K562 (cell line): ENCODE measurements around the gene AIFM3. TPM values are rescaled to one million over a fixed set of nuclear protein-coding genes. Genes with fewer than 3 reads are reported as not detected.
A peak's percentile ranks its signal among the peaks of the same experiment; 100 is the strongest.

Source experiments
- BCOR ChIP-seq: fragments of 450-650 bp; IDR thresholded peaks from 2 replicates; pipeline ENCODE4 v1.6.1; 2016
- CBFA2T3 ChIP-seq: fragments of 450-650 bp; IDR thresholded peaks from 2 replicates; pipeline ENCODE4 v1.6.1; 2017
- CBFB ChIP-seq: sonication (generic); formaldehyde crosslinking; IDR thresholded peaks from 2 replicates; pipeline ENCODE4 v1.4.0; 2020; ENCODE audit warnings: mild to moderate bottlenecking, missing genetic modification reagents
- COPS2 ChIP-seq: fragments of 450-650 bp; conservative IDR thresholded peaks from 2 replicates; pipeline ENCODE4 v1.6.1; 2016; ENCODE audit warnings: mild to moderate bottlenecking, moderate library complexity
- E2F3 ChIP-seq: fragments of 250-450 bp; sonication (Bioruptor Pico); IDR thresholded peaks from 2 replicates; pipeline ENCODE4 v1.4.0; 2020; ENCODE audit warnings: mild to moderate bottlenecking
- ELF4 ChIP-seq: fragments of 450-650 bp; formaldehyde crosslinking; IDR thresholded peaks from 2 replicates; pipeline ENCODE4 v1.4.0; 2022; ENCODE audit warnings: missing genetic modification characterization
- FOSL1 ChIP-seq: fragments of 200-800 bp; sonication (Bioruptor generic); conservative IDR thresholded peaks from 2 replicates; pipeline ENCODE4 v1.6.1; 2016; ENCODE audit warnings: missing genetic modification characterization, missing compliant biosample characterization
- GABPB1 ChIP-seq: sonication (generic); formaldehyde crosslinking; IDR thresholded peaks from 2 replicates; pipeline ENCODE4 v1.8.0; 2022; ENCODE audit warnings: mild to moderate bottlenecking, missing genetic modification reagents
- KLF13 ChIP-seq: fragments of 450-650 bp; IDR thresholded peaks from 2 replicates; pipeline ENCODE4 v1.6.1; 2016; ENCODE audit warnings: missing genetic modification characterization, low read depth, mild to moderate bottlenecking, missing compliant biosample characterization, moderate library complexity, borderline replicate concordance
- MYNN ChIP-seq, 2 experiments: sonication (generic); formaldehyde crosslinking in 1 of 2; IDR thresholded peaks; 2 replicates each; pipeline versions ENCODE4 v1.5.0 to v1.6.1; 2016 to 2020; ENCODE audit warnings: antibody characterized with exemption in 1 of 2, missing genetic modification reagents in 1 of 2
- NFE2 ChIP-seq: IDR thresholded peaks from 2 replicates; pipeline ENCODE4 v1.6.1; 2014; ENCODE audit warnings: antibody characterized with exemption, low read depth
- XRCC5 ChIP-seq: fragments of 200-400 bp; formaldehyde crosslinking; IDR thresholded peaks from 2 replicates; pipeline ENCODE4 v1.6.1; 2017; ENCODE audit warnings: low read depth, mild to moderate bottlenecking, low read length
- ZFP1 ChIP-seq: fragments of 450-650 bp; formaldehyde crosslinking; IDR thresholded peaks from 2 replicates; pipeline ENCODE4 v1.4.0; 2020; ENCODE audit warnings: mild to moderate bottlenecking, mixed read lengths
- ZNF175 ChIP-seq: fragments of 200-800 bp; sonication (Bioruptor generic); IDR thresholded peaks from 2 replicates; pipeline ENCODE4 v1.6.1; 2016; ENCODE audit warnings: low read depth, mild to moderate bottlenecking, missing genetic modification characterization, missing compliant biosample characterization
- ZNF561 ChIP-seq: fragments of 450-650 bp; formaldehyde crosslinking; conservative IDR thresholded peaks from 2 replicates; pipeline ENCODE4 v1.4.0; 2020; ENCODE audit warnings: mild to moderate bottlenecking, moderate library complexity
- polyA plus RNA-seq, 8 experiments: library from polyadenylated mRNA; depleted of rRNA in 4 of 8; stranded (reverse) in 5 of 8; unstranded in 3 of 8; fragments of >200 nt; fragmentation: Nextera tagmentation in 2 of 8; fragmentation: Illumina TruSeq in 1 of 8; extraction: Ambion mirVana in 2 of 8; extraction: Trizol in 1 of 8; gene quantifications; 2 replicates each; pipeline versions ENCODE4 v1.2.1 to v1.2.3, GENCODE V29; 2011 to 2014; ENCODE audit warnings: inconsistent platforms in 1 of 8, missing spikeins in 1 of 8
- total RNA-seq, 7 experiments: library from RNA; depleted of rRNA in 6 of 7; stranded (reverse); fragments of >200 nt in 6 of 7; fragmentation: Illumina TruSeq in 2 of 7; extraction: Trizol in 2 of 7; gene quantifications; 2 replicates each; pipeline versions ENCODE4 v1.2.1 to v1.2.3, GENCODE V29; 2011 to 2021; ENCODE audit warnings: low replicate concordance in 1 of 7
- TF ChIP-seq, protein P1 (sequence below): sonication (generic); formaldehyde crosslinking; IDR thresholded peaks from 2 replicates; pipeline ENCODE4 v1.9.0; 2022; ENCODE audit warnings: mild to moderate bottlenecking, missing genetic modification reagents
- TF ChIP-seq, protein P2 (sequence below): fragments of 250-450 bp; sonication (Bioruptor Pico); IDR thresholded peaks from 2 replicates; pipeline ENCODE4 v1.8.0; 2022; ENCODE audit warnings: inconsistent platforms, mild to moderate bottlenecking, moderate library complexity, borderline replicate concordance
- TF ChIP-seq, protein P3 (sequence below): fragments of 250-450 bp; sonication (Bioruptor Pico); IDR thresholded peaks from 2 replicates; pipeline ENCODE4 v1.4.0; 2020; ENCODE audit warnings: mild to moderate bottlenecking

Gene AIFM3
- total and polyA plus RNA-seq, 9 of the 15 experiments (the other 6 are each of a cell fraction or from before 2014, with no cell fraction given): 0.03 to 0.20 (median 0.07) TPM; not detected in 1

DNA sequence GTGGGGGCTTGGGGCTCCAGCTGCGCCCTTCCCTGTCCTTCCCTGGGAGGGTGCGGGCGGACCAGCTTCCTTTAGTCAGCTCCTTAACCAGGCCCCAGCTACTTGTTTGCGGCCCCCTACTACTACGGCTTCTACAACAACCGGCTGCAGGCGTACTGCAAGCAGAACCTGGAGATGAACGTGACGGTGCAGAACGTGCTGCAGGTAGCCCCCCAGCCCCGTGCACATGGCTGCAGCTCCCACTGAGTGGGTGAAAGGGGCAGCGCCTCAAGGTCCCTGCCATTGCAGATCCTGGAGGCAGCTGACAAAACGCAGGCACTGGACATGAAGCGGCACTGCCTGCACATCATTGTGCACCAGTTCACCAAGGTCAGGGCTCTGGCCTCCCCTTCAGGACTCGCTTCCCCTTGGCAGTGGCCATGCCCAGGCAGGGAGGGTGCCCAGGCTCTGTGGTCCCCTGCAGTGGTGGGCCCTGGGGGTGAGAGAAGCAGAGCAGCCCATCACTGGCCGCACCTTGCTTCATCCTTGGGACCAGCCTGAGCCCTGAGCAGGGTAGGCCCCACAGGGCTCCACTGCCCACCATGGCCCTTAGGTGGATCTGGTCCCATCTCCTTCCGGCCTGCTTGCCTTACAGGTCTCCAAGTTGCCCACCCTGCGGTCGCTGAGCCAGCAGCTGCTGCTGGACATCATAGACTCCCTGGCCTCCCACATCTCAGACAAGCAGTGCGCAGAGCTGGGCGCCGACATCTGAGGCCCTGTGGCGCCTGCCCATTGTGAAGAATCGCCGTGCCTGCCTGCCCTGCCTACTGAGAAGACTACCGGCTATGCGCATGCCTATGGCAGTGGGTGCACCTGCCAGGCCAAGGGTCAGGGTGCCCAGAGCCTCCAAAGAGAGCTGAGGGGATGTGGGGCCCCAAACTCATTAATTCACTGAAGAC lies 29.8 kb downstream of the AIFM3 start (continued):
- TF ChIP-seq KLF13 (tag) (no peak), NFE2 (no peak), GABPB1 (CRISPR knock-in tag) (no peak), ZNF175 (CRISPR knock-in tag) (no peak), CBFA2T3 (no peak), FOSL1 (tag) (no peak), CBFB (no peak), MYNN (IDR thresholded peaks at IDR 0.05) (no peak), MYNN (CRISPR knock-in tag; IDR thresholded peaks at IDR 0.05) (no peak), E2F3 (CRISPR knock-in tag) (0 out of 2 replicates have a peak, but pooled peaks have one; percentile 46), ELF4 (CRISPR knock-in tag) (peak; percentile 52; the same call in 1 of the 2 replicates), ZNF561 (CRISPR knock-in tag) (peak; percentile 56; the same call in 1 of the 2 replicates), ZFP1 (peak; percentile 53), COPS2 (no peak), XRCC5 (no peak), BCOR (no peak)
- TF ChIP-seq, protein P1, sequence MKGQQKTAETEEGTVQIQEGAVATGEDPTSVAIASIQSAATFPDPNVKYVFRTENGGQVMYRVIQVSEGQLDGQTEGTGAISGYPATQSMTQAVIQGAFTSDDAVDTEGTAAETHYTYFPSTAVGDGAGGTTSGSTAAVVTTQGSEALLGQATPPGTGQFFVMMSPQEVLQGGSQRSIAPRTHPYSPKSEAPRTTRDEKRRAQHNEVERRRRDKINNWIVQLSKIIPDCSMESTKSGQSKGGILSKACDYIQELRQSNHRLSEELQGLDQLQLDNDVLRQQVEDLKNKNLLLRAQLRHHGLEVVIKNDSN (CRISPR knock-in tag): no peak
- TF ChIP-seq, protein P2, sequence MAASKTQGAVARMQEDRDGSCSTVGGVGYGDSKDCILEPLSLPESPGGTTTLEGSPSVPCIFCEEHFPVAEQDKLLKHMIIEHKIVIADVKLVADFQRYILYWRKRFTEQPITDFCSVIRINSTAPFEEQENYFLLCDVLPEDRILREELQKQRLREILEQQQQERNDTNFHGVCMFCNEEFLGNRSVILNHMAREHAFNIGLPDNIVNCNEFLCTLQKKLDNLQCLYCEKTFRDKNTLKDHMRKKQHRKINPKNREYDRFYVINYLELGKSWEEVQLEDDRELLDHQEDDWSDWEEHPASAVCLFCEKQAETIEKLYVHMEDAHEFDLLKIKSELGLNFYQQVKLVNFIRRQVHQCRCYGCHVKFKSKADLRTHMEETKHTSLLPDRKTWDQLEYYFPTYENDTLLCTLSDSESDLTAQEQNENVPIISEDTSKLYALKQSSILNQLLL (CRISPR knock-in tag): peak; percentile 5; the same call in 1 of the 2 replicates
- TF ChIP-seq, protein P3, sequence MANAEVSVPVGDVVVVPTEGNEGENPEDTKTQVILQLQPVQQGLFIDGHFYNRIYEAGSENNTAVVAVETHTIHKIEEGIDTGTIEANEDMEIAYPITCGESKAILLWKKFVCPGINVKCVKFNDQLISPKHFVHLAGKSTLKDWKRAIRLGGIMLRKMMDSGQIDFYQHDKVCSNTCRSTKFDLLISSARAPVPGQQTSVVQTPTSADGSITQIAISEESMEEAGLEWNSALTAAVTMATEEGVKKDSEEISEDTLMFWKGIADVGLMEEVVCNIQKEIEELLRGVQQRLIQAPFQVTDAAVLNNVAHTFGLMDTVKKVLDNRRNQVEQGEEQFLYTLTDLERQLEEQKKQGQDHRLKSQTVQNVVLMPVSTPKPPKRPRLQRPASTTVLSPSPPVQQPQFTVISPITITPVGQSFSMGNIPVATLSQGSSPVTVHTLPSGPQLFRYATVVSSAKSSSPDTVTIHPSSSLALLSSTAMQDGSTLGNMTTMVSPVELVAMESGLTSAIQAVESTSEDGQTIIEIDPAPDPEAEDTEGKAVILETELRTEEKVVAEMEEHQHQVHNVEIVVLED (CRISPR knock-in tag): 0 out of 2 replicates have a peak, but pooled peaks have one; percentile 18
